HepG2 (cell line): ENCODE data around the gene PITHD1. TPM values are rescaled to one million over a fixed set of nuclear protein-coding genes. Genes with fewer than 3 reads are reported as not detected.
A peak's percentile ranks its signal among the peaks of the same experiment; 100 is the strongest.

Experiments used
- ARID3A ChIP-seq: IDR thresholded peaks from 2 replicates; pipeline ENCODE4 v1.6.1; 2012; ENCODE audit warnings: low read depth, low read length, improper control_type of control experiment
- BHLHE40 ChIP-seq: IDR thresholded peaks from 2 replicates; pipeline ENCODE4 v1.6.1; 2011; ENCODE audit warnings: low read length, improper control_type of control experiment
- CBX1 ChIP-seq: IDR thresholded peaks from one replicate; pipeline ENCODE4 v1.6.1; 2016; ENCODE audit warnings: antibody characterized with exemption, low read depth
- CREB3 ChIP-seq: sonication (generic); formaldehyde crosslinking; IDR thresholded peaks from 2 replicates; pipeline ENCODE4 v1.5.0; 2020; ENCODE audit warnings: missing genetic modification reagents
- FOXC1 ChIP-seq: sonication (generic); formaldehyde crosslinking; IDR thresholded peaks from 2 replicates; pipeline ENCODE4 v1.8.0; 2022; ENCODE audit warnings: mild to moderate bottlenecking, missing genetic modification reagents, borderline replicate concordance
- GATA4 ChIP-seq: sonication (generic); IDR thresholded peaks from 2 replicates; pipeline ENCODE4 v1.6.1; 2016; ENCODE audit warnings: antibody characterized with exemption, low read depth, borderline replicate concordance
- GLMP ChIP-seq: sonication (generic); formaldehyde crosslinking; IDR thresholded peaks from 2 replicates; pipeline ENCODE4 v1.9.0; 2021; ENCODE audit warnings: missing genetic modification reagents, mild to moderate bottlenecking, borderline replicate concordance
- KLF16 ChIP-seq, 2 experiments: sonication (generic) in 1 of 2; formaldehyde crosslinking in 1 of 2; IDR thresholded peaks; 2 replicates each; pipeline versions ENCODE4 v1.6.1 to v1.8.0; 2016 to 2023; ENCODE audit warnings: missing genetic modification reagents in 2 of 2, missing compliant biosample characterization in 1 of 2
- MNT ChIP-seq: fragments of 450-650 bp; IDR thresholded peaks from 2 replicates; pipeline ENCODE4 v1.6.1; 2016
- NFE2 ChIP-seq: sonication (generic); formaldehyde crosslinking; IDR thresholded peaks from 2 replicates; pipeline ENCODE4 v1.4.0; 2020; ENCODE audit warnings: missing genetic modification reagents
- NFIB ChIP-seq: sonication (generic); formaldehyde crosslinking; IDR thresholded peaks from 2 replicates; pipeline ENCODE4 v1.9.0; 2021; ENCODE audit warnings: missing genetic modification reagents, mild to moderate bottlenecking, borderline replicate concordance
- TFE3 ChIP-seq: IDR thresholded peaks from 2 replicates; pipeline ENCODE4 v1.6.1; 2016
- UBTF ChIP-seq: sonication (generic); formaldehyde crosslinking; IDR thresholded peaks from 2 replicates; pipeline ENCODE4 v1.4.0; 2020; ENCODE audit warnings: mild to moderate bottlenecking, missing genetic modification reagents
- ZFP36L2 ChIP-seq: sonication (generic); formaldehyde crosslinking; IDR thresholded peaks from 2 replicates; pipeline ENCODE4 v1.4.0; 2020; ENCODE audit warnings: missing genetic modification reagents
- ZFY ChIP-seq: sonication (generic); formaldehyde crosslinking; IDR thresholded peaks from 2 replicates; pipeline ENCODE4 v1.4.0; 2020; ENCODE audit warnings: missing genetic modification reagents
- ZNF367 ChIP-seq: sonication (generic); formaldehyde crosslinking; IDR thresholded peaks from 2 replicates; pipeline ENCODE4 v1.4.0; 2020; ENCODE audit warnings: missing genetic modification reagents, borderline replicate concordance
- ZNF446 ChIP-seq: sonication (generic); formaldehyde crosslinking; IDR thresholded peaks from 2 replicates; pipeline ENCODE4 v1.5.0; 2020; ENCODE audit warnings: mild to moderate bottlenecking, missing genetic modification reagents
- ZNF766 ChIP-seq: sonication (generic); formaldehyde crosslinking; IDR thresholded peaks from 2 replicates; pipeline ENCODE4 v1.5.0; 2020; ENCODE audit warnings: missing genetic modification reagents, borderline replicate concordance
- ZNF883 ChIP-seq: sonication (generic); formaldehyde crosslinking; IDR thresholded peaks from 2 replicates; pipeline ENCODE4 v1.5.1; 2020; ENCODE audit warnings: mild to moderate bottlenecking, missing genetic modification reagents; ENCODE audit errors: not compliant biosample characterization
- polyA plus RNA-seq, 8 experiments: library from polyadenylated mRNA; depleted of rRNA in 3 of 8; stranded (reverse) in 7 of 8; unstranded in 1 of 8; fragments of >200 nt; fragmentation: Illumina TruSeq in 4 of 8; extraction: Trizol in 4 of 8; gene quantifications; 2 replicates each; pipeline versions ENCODE4 v1.2.1 to v1.2.3, GENCODE V29; 2011 to 2016; ENCODE audit warnings: low read depth in 4 of 8, missing spikeins in 1 of 8, mixed read lengths in 1 of 8; ENCODE audit not compliant: insufficient read depth in 1 of 8
- total RNA-seq, 5 experiments: library from RNA; depleted of rRNA; stranded (reverse); fragments of >200 nt; fragmentation: Illumina TruSeq; extraction: Trizol; gene quantifications; 2 replicates each; pipeline ENCODE4 v1.2.3, GENCODE V29; 2016; ENCODE audit warnings: low read depth in 1 of 5

PITHD1 gene
- total and polyA plus RNA-seq, 2 of the 13 experiments (the other 11 are each of a cell fraction or from before 2014, with no cell fraction given), result 28.0 to 37.3 TPM

GRCh38 chr1:23790696-23791515 is 12.7 kb downstream of the PITHD1 start, which contains the start of gene LYPLA2 (continued):
- TF ChIP-seq MNT (no peak), ZNF883 (CRISPR knock-in tag) (no peak), BHLHE40 (0 out of 2 replicates have a peak, but pooled peaks have one; percentile 16), ZNF766 (no peak), ZNF367 (no peak), KLF16 (CRISPR knock-in tag; IDR thresholded peaks at IDR 0.05) (peak in 1 of 2 experiments; percentile 64; a peak in 2 of 4 replicates), GLMP (CRISPR knock-in tag) (no peak), CREB3 (CRISPR knock-in tag) (no peak), ARID3A (no peak), ZNF446 (CRISPR knock-in tag) (no peak), ZFY (CRISPR knock-in tag) (peak; percentile 36; the same call in 1 of the 2 replicates), CBX1 (no peak), FOXC1 (CRISPR knock-in tag) (peak; percentile 43; the same call in 1 of the 2 replicates), ZFP36L2 (no peak), GATA4 (peak; percentile 51; the same call in 1 of the 2 replicates), TFE3 (no peak), NFE2 (CRISPR knock-in tag) (no peak), NFIB (no peak), UBTF (CRISPR knock-in tag) (peak; percentile 59)
